GM03348 (cell line): ENCODE results near the gene DNASE1L2.

Experiments
- DNase-seq: peaks from one replicate; pipeline ENCODE4 v3.0.0; 2012; ENCODE audit warnings: low spot score

The DNASE1L2 gene

DNA sequence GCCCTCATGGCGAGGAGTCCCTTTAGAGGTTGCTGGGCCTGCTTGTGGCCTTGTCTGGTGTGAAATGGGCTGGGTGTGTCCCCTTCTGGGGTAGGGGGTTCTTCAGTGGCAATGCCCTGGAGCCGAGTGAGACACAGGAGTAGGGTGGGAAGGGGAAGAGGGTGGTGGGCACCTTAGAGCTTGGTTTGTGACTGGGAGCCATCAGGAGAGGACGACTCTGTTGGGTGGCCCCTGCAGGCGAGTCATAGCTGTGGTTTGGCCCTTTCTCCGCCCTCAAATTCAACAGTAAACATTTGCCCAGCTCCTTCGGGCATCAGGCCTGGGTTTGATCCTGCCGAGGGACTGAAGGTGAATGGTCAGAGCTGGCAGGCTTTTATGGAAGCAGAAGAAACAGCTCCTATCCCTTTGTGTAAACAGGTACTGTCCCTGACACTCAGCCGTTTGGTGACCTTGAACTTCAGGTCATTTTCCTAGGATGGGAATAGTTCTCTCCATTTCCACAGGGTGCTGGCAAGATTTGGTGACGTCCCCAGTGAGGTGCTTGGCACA, 9.9 kb upstream of the DNASE1L2 start:
- DNase-seq, result no peak

- DNase-seq, result no peak
Measured at GRCh38 chr16:2226918-2227317, 9.3 kb upstream of the DNASE1L2 start.

GRCh38 chr16:2228161-2228824, 8.0 kb upstream of the DNASE1L2 start:
- no peak for DNase-seq

GRCh38 chr16:2229091-2229490, 7.2 kb upstream of the DNASE1L2 start:
- no peak for DNase-seq

GRCh38 chr16:2229632-2230250, 6.5 kb upstream of the DNASE1L2 start:
- no peak for DNase-seq

- no peak for DNase-seq
Measured at GRCh38 chr16:2230376-2230775, 5.9 kb upstream of the DNASE1L2 start.

DNA sequence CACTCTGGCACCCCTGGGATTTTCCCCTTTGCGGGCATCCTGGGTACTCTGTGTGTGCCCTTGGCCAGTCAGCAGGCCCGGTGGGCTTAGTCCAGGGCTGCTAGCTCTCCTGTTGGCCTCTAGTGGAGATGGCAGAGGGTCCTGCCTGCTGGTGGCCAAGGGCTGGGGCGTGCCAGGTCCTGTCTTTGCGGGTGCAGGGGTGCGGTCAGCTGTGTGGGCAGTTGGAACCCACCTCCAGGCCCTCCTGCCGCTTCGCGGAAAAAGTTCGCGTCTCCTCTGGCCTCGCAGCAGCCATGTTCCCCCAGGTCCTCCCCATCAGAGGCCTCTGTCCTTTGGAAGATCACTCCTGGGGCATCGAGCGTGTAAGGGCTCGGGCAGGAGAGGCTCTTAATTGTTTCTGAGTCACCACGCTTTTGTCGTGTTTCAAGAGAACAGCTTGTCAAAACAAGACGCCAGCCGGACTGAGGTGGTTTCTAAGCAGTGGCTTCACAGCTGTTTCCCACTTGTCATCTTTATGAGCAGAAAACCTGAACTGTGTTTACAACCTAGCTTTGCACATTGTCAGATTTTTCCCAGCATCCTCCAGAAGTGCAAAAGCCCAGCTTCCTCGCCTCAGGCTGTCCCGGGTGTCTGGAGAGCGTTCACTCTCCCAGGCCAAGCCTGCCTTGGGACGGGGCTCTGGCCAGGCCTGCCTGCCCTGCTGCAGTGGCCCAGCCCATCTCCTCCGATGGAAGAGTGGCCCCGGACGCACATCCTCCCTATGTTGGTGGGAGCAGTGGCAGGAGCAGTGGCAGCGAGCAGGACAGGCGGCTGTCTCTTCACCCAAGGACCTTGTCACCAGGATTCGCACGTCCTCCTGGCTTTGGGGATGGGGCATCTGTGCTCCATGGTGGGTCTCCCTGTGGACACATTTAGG, 5.0 kb upstream of the DNASE1L2 start:
- no peak for DNase-seq

GRCh38 chr16:2232094-2232990, 3.9 kb upstream of the DNASE1L2 start:
- no peak for DNase-seq

- DNase-seq, result no peak
Measured at GRCh38 chr16:2233046-2233775, 3.0 kb upstream of the DNASE1L2 start.

DNA sequence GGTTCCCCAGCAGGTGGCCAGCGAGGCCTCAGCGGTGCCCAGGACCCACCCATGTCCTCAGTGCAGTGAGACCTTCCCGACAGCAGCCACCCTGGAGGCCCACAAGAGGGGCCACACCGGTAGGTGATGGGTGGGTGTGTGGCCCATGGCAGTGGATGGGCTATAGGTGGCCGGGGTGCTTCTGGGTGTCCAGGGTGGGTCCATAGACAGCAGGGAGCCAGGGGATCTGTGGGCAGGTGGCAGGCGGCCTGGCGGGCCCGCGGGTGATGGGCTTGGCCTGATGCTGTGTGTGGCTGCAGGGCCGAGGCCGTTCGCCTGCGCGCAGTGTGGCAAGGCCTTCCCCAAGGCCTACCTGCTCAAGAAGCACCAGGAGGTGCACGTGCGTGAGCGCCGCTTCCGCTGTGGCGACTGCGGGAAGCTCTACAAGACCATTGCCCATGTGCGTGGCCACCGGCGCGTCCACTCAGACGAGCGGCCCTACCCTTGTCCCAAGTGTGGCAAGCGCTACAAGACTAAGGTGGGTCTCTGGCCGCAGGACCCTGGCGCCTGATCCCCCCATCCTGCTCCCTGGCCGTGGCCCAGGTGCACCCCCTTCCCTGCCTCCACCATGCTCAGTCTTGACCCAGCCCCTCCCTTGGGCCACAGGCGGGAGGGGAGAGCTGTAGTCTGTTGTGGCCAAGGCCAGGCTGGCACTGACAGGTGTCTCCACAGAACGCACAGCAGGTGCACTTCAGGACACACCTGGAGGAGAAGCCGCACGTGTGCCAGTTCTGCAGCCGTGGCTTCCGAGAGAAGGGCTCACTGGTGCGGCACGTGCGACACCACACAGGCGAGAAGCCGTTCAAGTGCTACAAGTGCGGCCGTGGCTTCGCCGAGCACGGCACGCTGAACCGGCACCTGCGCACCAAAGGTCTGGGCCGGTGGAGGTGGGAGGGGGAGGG, 2.1 kb upstream of the DNASE1L2 start:
- DNase-seq, result no peak

GRCh38 chr16:2234813-2235170, 1.5 kb upstream of the DNASE1L2 start:
- no peak for DNase-seq

DNA sequence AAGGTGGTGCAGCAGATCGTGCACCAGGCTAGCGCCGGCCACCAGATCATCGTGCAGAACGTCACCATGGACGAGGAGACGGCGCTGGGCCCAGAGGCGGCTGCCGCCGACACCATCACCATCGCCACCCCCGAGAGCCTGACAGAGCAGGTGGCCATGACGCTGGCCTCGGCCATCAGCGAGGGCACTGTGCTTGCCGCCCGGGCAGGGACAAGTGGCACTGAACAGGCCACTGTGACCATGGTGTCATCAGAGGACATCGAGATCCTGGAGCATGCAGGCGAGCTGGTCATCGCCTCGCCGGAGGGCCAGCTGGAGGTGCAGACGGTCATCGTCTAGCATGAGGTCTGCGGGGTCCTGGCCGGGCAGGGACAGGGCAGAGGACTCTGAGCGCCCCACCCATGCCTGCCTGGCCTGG, 1.0 kb upstream of the DNASE1L2 start:
- no peak for DNase-seq

DNA sequence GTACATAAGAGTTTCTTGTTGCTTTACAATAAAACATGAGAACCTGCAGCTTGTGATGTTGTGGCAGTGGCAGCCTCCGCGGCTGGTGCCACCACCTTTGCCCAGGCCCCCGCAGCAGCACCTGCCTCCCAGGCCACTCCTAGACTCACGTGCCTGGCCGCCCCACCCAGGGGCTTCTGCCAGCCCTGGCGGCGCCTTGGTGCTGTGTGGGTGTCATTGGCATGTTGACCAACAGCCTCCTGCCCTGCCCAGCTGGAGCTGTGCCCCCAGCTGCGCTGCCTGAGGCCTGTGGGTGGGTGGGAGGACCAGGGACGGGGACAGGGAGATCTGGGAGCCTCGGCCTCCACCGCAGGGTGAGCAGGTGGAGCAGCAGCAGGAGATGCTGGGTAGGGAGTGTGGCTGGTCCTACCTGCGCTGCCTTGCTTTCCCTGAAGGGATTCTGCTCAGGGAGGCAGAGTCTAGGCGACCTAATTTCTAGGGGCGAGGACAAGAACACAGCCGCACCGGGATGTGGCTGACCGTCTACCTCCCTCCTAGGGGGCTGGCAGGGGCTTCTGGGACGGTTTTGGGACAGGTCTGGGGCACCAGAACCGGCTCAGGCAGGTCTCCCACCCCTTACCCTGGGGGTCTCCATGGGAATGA, 428 bp upstream of the DNASE1L2 start:
- no peak for DNase-seq

- no peak for DNase-seq
Measured at GRCh38 chr16:2237102-2237482, 848 bp downstream of the DNASE1L2 start.

DNA sequence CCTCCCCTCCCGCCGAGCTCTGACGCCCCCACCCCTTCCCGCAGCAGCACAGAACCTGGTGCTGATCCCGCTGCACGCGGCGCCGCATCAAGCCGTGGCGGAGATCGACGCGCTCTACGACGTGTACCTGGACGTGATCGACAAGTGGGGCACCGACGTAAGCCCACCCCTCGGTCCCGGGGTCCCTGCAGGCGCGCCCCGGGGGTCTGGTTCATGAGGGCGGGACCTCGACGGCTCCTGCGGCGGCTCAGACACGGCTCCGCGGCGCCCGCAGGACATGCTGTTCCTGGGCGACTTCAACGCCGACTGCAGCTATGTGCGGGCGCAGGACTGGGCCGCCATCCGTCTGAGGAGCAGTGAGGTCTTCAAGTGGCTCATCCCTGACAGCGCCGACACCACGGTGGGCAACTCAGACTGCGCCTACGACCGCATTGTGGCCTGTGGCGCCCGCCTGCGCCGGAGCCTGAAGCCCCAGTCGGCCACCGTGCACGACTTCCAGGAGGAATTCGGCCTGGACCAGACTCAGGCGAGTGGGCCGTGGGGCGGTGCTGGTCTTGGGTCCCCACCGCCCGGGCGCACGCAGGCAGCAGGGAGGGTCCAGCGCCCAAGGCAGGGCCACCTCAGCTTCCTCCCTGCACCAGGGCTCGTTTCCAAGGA, 1.4 kb downstream of the DNASE1L2 start:
- DNase-seq, result no peak

DNA sequence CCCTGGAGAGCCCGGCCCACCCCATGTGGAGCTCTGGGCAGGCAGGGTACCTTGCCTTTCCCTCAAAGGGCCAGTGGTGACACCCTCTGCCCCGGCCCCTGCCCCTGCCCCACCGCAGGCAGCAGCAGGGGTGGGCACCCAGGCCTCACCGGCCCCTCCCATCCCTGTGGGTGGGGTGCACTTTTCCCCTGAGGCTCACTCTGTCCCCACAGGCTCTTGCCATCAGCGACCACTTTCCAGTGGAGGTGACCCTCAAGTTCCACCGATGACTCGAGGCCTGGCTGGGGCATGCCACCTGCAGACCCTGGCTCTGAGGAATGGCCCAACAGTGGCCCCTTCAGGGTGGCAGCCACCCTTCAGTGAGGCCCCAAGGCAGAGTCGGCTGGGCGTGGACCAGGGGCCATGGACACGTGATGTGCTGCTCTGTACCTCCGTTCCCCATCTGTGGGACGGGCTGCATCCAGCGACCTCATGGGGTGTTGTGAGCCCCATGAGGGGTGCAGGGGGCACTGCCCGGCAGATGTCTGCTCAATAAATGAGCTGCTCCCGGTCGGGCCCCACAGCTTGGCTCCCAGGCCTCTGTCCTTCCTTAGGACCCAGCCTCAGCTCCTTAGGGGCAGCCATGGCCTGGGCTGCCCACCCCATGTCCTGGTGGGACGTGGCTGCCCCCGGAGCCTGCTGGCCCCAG, 2.0 kb downstream of the DNASE1L2 start:
- no peak for DNase-seq

GRCh38 chr16:2238838-2239675, 2.8 kb downstream of the DNASE1L2 start:
- no peak for DNase-seq
